SK-N-SH treated with all-trans-retinoic acid at 6 μM for 48 hours (cell line): ENCODE measurements around the gene MRGPRE.

Experiments used
- ATAC-seq: fragments of 200-7000 bp; cut with Tn5 transposase; 3 replicates; pipeline ENCODE4 v1.9.1; 2020; ENCODE audit warnings: mild to moderate bottlenecking, moderate library complexity
- ARNTL ChIP-seq: fragments of 450-650 bp; formaldehyde crosslinking; IDR thresholded peaks from 2 replicates; pipeline ENCODE4 v1.5.0; 2020; ENCODE audit warnings: low read depth, mild to moderate bottlenecking, moderate library complexity, borderline replicate concordance
- CSDC2 ChIP-seq: fragments of 250-450 bp; sonication (Bioruptor Pico); IDR thresholded peaks from 2 replicates; pipeline ENCODE4 v1.5.0; 2020; ENCODE audit warnings: mild to moderate bottlenecking, moderate library complexity
- ESRRG ChIP-seq: fragments of 250-450 bp; sonication (Bioruptor Pico); IDR thresholded peaks from 2 replicates; pipeline ENCODE4 v1.6.1; 2021; ENCODE audit warnings: mild to moderate bottlenecking
- GLIS3 ChIP-seq: fragments of 250-450 bp; sonication (Bioruptor Pico); IDR thresholded peaks from 2 replicates; pipeline ENCODE4 v1.5.0; 2020; ENCODE audit warnings: mild to moderate bottlenecking, moderate library complexity
- ISL1 ChIP-seq: fragments of 250-450 bp; sonication (Bioruptor Pico); IDR thresholded peaks from 2 replicates; pipeline ENCODE4 v2.1.2; 2022; ENCODE audit warnings: mild to moderate bottlenecking, moderate library complexity
- OSR1 ChIP-seq: fragments of 250-450 bp; sonication (Bioruptor Pico); IDR thresholded peaks from 2 replicates; pipeline ENCODE4 v1.8.0; 2022; ENCODE audit warnings: moderate library complexity, mild to moderate bottlenecking, inconsistent platforms
- PATZ1 ChIP-seq: fragments of 250-450 bp; sonication (Bioruptor Pico); IDR thresholded peaks from 2 replicates; pipeline ENCODE4 v1.8.0; 2020; ENCODE audit warnings: mild to moderate bottlenecking, moderate library complexity, borderline replicate concordance
- PPARA ChIP-seq: fragments of 250-450 bp; sonication (Bioruptor Pico); IDR thresholded peaks from 2 replicates; pipeline ENCODE4 v1.5.0; 2020; ENCODE audit warnings: mild to moderate bottlenecking, borderline replicate concordance
- RARB ChIP-seq: fragments of 250-450 bp; sonication (Bioruptor Pico); IDR thresholded peaks from 2 replicates; pipeline ENCODE4 v1.8.0; 2021; ENCODE audit warnings: mild to moderate bottlenecking, moderate library complexity
- SNAI2 ChIP-seq: fragments of 250-450 bp; sonication (Bioruptor Pico); IDR thresholded peaks from 2 replicates; pipeline ENCODE4 v1.5.0; 2020; ENCODE audit warnings: mild to moderate bottlenecking, moderate library complexity
- TCF4 ChIP-seq: fragments of 250-450 bp; sonication (Bioruptor Pico); IDR thresholded peaks from 2 replicates; pipeline ENCODE4 v1.8.0; 2021; ENCODE audit warnings: mild to moderate bottlenecking, moderate library complexity, borderline replicate concordance
- TOX ChIP-seq: fragments of 250-450 bp; sonication (Bioruptor Pico); IDR thresholded peaks from 2 replicates; pipeline ENCODE4 v1.8.0; 2021; ENCODE audit warnings: mild to moderate bottlenecking, moderate library complexity, borderline replicate concordance
- ZC3H10 ChIP-seq: fragments of 250-450 bp; sonication (Bioruptor Pico); IDR thresholded peaks from 2 replicates; pipeline ENCODE4 v1.5.1; 2021; ENCODE audit warnings: mild to moderate bottlenecking, moderate library complexity
- ZFP3 ChIP-seq: fragments of 250-450 bp; sonication (Bioruptor Pico); IDR thresholded peaks from 2 replicates; pipeline ENCODE4 v1.5.0; 2020; ENCODE audit warnings: mild to moderate bottlenecking, moderate library complexity
- ZFP30 ChIP-seq: fragments of 450-650 bp; formaldehyde crosslinking; IDR thresholded peaks from 2 replicates; pipeline ENCODE4 v1.5.0; 2022; ENCODE audit warnings: mild to moderate bottlenecking, moderate library complexity
- ZNF565 ChIP-seq: fragments of 450-650 bp; formaldehyde crosslinking; conservative IDR thresholded peaks from 2 replicates; pipeline ENCODE4 v1.5.0; 2020; ENCODE audit warnings: low read depth, mild to moderate bottlenecking, moderate library complexity
- ZNF70 ChIP-seq: fragments of 450-650 bp; formaldehyde crosslinking; IDR thresholded peaks from 2 replicates; pipeline ENCODE4 v1.5.0; 2020; ENCODE audit warnings: mild to moderate bottlenecking, moderate library complexity
- TF ChIP-seq, protein P1 (sequence below): fragments of 250-450 bp; sonication (Bioruptor Pico); IDR thresholded peaks from 2 replicates; pipeline ENCODE4 v1.8.0; 2021; ENCODE audit warnings: low read depth, mild to moderate bottlenecking, moderate library complexity, borderline replicate concordance
- TF ChIP-seq, protein P2 (sequence below): fragments of 250-450 bp; sonication (Bioruptor Pico); IDR thresholded peaks from 2 replicates; pipeline ENCODE4 v1.5.0; 2020; ENCODE audit warnings: mild to moderate bottlenecking, moderate library complexity

The MRGPRE gene

DNA sequence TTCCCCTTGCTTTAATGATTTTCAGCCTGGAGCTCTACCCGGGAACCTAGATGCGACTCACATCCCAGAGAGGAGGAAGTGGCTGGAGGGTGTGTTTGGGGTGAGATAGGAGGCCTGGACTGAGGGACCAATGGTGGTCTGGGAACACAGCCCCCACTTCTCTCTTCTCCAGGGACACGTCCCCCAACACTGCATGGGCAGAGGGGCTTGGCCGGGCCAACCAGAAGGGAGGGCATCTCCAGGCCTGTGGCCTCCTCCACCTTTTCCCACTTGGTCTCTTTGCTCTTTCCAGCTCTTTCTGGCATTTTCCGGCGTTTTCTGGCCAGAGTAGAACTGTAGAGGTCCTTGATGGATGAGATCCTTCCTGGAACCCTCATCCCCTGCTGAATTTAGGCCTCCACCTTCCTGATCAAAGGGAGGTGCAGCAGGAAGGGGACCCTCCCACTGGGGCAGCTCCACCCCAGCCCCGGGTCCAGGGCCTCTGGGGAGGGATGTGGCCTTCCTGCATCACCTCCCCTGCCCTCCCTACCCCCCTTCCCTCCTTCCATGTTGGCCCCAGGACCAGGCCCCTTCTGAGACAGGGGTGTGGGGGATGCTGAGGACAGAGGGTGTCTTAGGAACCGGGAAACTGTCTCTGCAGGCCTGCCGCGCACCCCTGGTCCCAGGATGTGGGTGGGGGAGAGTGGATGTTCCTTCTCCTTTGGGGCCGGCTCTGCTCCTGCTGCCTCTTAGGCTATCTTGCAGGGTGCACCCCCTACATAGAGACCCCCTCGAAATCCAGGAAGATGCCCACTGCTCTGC is 38.0 kb downstream of the MRGPRE start:
- no peak for ATAC-seq
- TF ChIP-seq SNAI2 (CRISPR knock-in tag) (no peak), ISL1 (CRISPR knock-in tag) (no peak), GLIS3 (CRISPR knock-in tag) (no peak), ZNF70 (CRISPR knock-in tag) (no peak), ZC3H10 (CRISPR knock-in tag) (no peak), ZNF565 (no peak), ARNTL (CRISPR knock-in tag) (no peak), ZFP3 (CRISPR knock-in tag) (no peak), OSR1 (CRISPR knock-in tag) (no peak), CSDC2 (no peak), RARB (CRISPR knock-in tag) (no peak), PATZ1 (CRISPR knock-in tag) (no peak), TCF4 (CRISPR knock-in tag) (no peak), TOX (no peak), ZFP30 (CRISPR knock-in tag) (no peak), PPARA (CRISPR knock-in tag) (no peak)
- TF ChIP-seq, protein P1, sequence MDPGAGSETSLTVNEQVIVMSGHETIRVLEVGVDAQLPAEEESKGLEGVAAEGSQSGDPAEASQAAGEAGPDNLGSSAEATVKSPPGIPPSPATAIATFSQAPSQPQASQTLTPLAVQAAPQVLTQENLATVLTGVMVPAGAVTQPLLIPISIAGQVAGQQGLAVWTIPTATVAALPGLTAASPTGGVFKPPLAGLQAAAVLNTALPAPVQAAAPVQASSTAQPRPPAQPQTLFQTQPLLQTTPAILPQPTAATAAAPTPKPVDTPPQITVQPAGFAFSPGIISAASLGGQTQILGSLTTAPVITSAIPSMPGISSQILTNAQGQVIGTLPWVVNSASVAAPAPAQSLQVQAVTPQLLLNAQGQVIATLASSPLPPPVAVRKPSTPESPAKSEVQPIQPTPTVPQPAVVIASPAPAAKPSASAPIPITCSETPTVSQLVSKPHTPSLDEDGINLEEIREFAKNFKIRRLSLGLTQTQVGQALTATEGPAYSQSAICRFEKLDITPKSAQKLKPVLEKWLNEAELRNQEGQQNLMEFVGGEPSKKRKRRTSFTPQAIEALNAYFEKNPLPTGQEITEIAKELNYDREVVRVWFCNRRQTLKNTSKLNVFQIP (CRISPR knock-in tag), result no peak
- TF ChIP-seq, protein P2, sequence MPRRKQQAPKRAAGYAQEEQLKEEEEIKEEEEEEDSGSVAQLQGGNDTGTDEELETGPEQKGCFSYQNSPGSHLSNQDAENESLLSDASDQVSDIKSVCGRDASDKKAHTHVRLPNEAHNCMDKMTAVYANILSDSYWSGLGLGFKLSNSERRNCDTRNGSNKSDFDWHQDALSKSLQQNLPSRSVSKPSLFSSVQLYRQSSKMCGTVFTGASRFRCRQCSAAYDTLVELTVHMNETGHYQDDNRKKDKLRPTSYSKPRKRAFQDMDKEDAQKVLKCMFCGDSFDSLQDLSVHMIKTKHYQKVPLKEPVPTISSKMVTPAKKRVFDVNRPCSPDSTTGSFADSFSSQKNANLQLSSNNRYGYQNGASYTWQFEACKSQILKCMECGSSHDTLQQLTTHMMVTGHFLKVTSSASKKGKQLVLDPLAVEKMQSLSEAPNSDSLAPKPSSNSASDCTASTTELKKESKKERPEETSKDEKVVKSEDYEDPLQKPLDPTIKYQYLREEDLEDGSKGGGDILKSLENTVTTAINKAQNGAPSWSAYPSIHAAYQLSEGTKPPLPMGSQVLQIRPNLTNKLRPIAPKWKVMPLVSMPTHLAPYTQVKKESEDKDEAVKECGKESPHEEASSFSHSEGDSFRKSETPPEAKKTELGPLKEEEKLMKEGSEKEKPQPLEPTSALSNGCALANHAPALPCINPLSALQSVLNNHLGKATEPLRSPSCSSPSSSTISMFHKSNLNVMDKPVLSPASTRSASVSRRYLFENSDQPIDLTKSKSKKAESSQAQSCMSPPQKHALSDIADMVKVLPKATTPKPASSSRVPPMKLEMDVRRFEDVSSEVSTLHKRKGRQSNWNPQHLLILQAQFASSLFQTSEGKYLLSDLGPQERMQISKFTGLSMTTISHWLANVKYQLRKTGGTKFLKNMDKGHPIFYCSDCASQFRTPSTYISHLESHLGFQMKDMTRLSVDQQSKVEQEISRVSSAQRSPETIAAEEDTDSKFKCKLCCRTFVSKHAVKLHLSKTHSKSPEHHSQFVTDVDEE, result no peak
- TF ChIP-seq, all 23 proteins: peak for 0

GRCh38 chr11:3193373-3194015 is 38.7 kb downstream of the MRGPRE start:
- ATAC-seq, result no peak
- TF ChIP-seq GLIS3 (CRISPR knock-in tag) (no peak), ARNTL (CRISPR knock-in tag) (no peak), ESRRG (CRISPR knock-in tag) (no peak), RARB (CRISPR knock-in tag) (no peak), ZFP3 (CRISPR knock-in tag) (no peak), TCF4 (CRISPR knock-in tag) (no peak), ZNF70 (CRISPR knock-in tag) (no peak), PATZ1 (CRISPR knock-in tag) (no peak), SNAI2 (CRISPR knock-in tag) (no peak), ZFP30 (CRISPR knock-in tag) (no peak), OSR1 (CRISPR knock-in tag) (no peak)
- TF ChIP-seq, protein P2, result no peak
